Keratinocyte (primary cell): Measurements from ENCODE around the gene BAZ1A. TPM values are rescaled to one million over a fixed set of nuclear protein-coding genes. Genes with fewer than 3 reads are reported as not detected.

Experiments used
- DNase-seq: peaks from one replicate; pipeline ENCODE4 v3.0.0-alpha.2; 2011; ENCODE audit warnings: low read depth, missing footprints, low spot score
- FAIRE-seq: peaks from 2 replicates; lab custom pipeline; 2011; peaks lifted over from hg19 to GRCh38; lab: Jason Lieb, UNC
- H2AFZ ChIP-seq: 2 replicates; pipeline ENCODE4 v1.6.0; 2012; ENCODE audit warnings: low read length, control low read depth, inconsistent platforms; ENCODE audit not compliant: control insufficient read depth
- H3K27ac ChIP-seq: 2 replicates; pipeline ENCODE4 v1.5.1; 2011; ENCODE audit warnings: low read length; ENCODE audit not compliant: control insufficient read depth, insufficient read depth
- H3K27me3 ChIP-seq: 3 replicates; pipeline ENCODE4 v1.6.0; 2011; ENCODE audit warnings: low read length; ENCODE audit not compliant: control insufficient read depth, insufficient read depth; ENCODE audit errors: extremely low read depth
- H3K36me3 ChIP-seq, 2 experiments: 2 replicates in 1 of 2; 3 replicates in 1 of 2; pipeline ENCODE4 v1.5.1; 2011; ENCODE audit warnings: low read length in 2 of 2, mild to moderate bottlenecking in 1 of 2; ENCODE audit not compliant: control insufficient read depth in 2 of 2, insufficient read depth in 2 of 2; ENCODE audit errors: extremely low read depth in 1 of 2
- H3K4me1 ChIP-seq: 3 replicates; pipeline ENCODE4 v1.5.1; 2011; ENCODE audit warnings: low read length; ENCODE audit not compliant: control insufficient read depth, insufficient read depth; ENCODE audit errors: extremely low read depth
- H3K4me2 ChIP-seq: 3 replicates; pipeline ENCODE4 v1.6.0; 2011; ENCODE audit warnings: low read depth, low read length; ENCODE audit not compliant: control insufficient read depth, insufficient read depth; ENCODE audit errors: extremely low read depth
- H3K4me3 ChIP-seq, 3 experiments: fragments of 200-600 bp in 1 of 3; sonication (generic) in 1 of 3; 2 replicates in 2 of 3; 3 replicates in 1 of 3; pipeline ENCODE4 v1.5.1; 2011 to 2016; ENCODE audit warnings: low read length in 3 of 3, mild to moderate bottlenecking in 3 of 3, control low read depth in 2 of 3, inconsistent platforms in 1 of 3, low read depth in 1 of 3, mixed read lengths in 1 of 3, mixed run types in 1 of 3, moderate library complexity in 1 of 3; ENCODE audit not compliant: control insufficient read depth in 2 of 3, insufficient read depth in 2 of 3; ENCODE audit errors: extremely low read depth in 1 of 3
- H3K79me2 ChIP-seq: 2 replicates; pipeline ENCODE4 v1.6.0; 2012; ENCODE audit warnings: low read length; ENCODE audit not compliant: control insufficient read depth, insufficient read depth
- H3K9ac ChIP-seq: 3 replicates; pipeline ENCODE4 v1.6.0; 2011; ENCODE audit warnings: low read length; ENCODE audit not compliant: control insufficient read depth, insufficient read depth; ENCODE audit errors: extremely low read depth
- H3K9me1 ChIP-seq: 3 replicates; pipeline ENCODE4 v1.6.0; 2011; ENCODE audit warnings: low read length; ENCODE audit not compliant: control insufficient read depth, insufficient read depth; ENCODE audit errors: extremely low read depth
- H3K9me3 ChIP-seq: 2 replicates; pipeline ENCODE4 v1.5.1; 2012; ENCODE audit warnings: low read depth, low read length; ENCODE audit not compliant: control insufficient read depth
- H4K20me1 ChIP-seq: 3 replicates; pipeline ENCODE4 v1.6.0; 2011; ENCODE audit warnings: low read length; ENCODE audit not compliant: control insufficient read depth, insufficient read depth; ENCODE audit errors: extremely low read depth
- CTCF ChIP-seq, 3 experiments: IDR thresholded peaks in 1 of 3; conservative IDR thresholded peaks in 1 of 3; optimal IDR thresholded peaks in 1 of 3; 2 replicates in 2 of 3; 3 replicates in 1 of 3; pipeline versions ENCODE3 to v1.5.1; 2011; ENCODE audit warnings: low read length in 3 of 3, mild to moderate bottlenecking in 3 of 3, moderate library complexity in 2 of 3, control low read depth in 1 of 3, inconsistent platforms in 1 of 3; ENCODE audit not compliant: insufficient read depth in 2 of 3; ENCODE audit errors: extremely low read depth in 1 of 3
- EZH2 ChIP-seq: IDR thresholded peaks from one replicate; pipeline ENCODE4 v1.6.1; 2012; ENCODE audit warnings: inconsistent platforms, mild to moderate bottlenecking, low read length, moderate library complexity
- dilution Hi-C: fragments of 300-500 bp; cut with MboI; formaldehyde crosslinking; loops from one replicate; pipeline ENCODE4 v1.7.0; 2020; ENCODE audit warnings: low sequenced_read_pairs; ENCODE audit not compliant: extremely low pct_ligation_motif_present
- polyA plus RNA-seq, 5 experiments: library from polyadenylated mRNA; depleted of rRNA in 3 of 5; stranded (reverse) in 3 of 5; stranded (forward) in 1 of 5; unstranded in 1 of 5; fragments of >200 nt; gene quantifications; 1 replicate in 1 of 5; 2 replicates in 3 of 5; 3 replicates in 1 of 5; pipeline versions ENCODE4 v1.2.1 to v1.2.3, GENCODE V29; 2011 to 2012; ENCODE audit warnings: missing spikeins in 2 of 5, low read depth in 1 of 5, low replicate concordance in 1 of 5

BAZ1A gene
- polyA plus RNA-seq, 1 donor (not counting 4 experiments of a cell fraction or from before 2014, with no cell fraction given): 52.0 TPM

- Histone ChIP-seq H3K4me3 (no peak overlapping the region), H3K27me3 (no peaks in the 10 kb centered on the region), H3K36me3 (no peaks in the 10 kb centered on the region), H3K9me1 (no peaks in the 10 kb centered on the region), H3K4me2 (no peak overlapping the region), H2AFZ (no peak overlapping the region), H3K79me2 (no peaks in the 10 kb centered on the region), H3K9ac (no peak overlapping the region), H4K20me1 (no peaks in the 10 kb centered on the region), H3K27ac (no peak overlapping the region), H3K4me1 (peaks cover 6% of the 10 kb centered on the region), H3K9me3 (no peaks in the 10 kb centered on the region)
- DNase-seq (no peak), FAIRE-seq (no peak)
- TF ChIP-seq CTCF (optimal IDR thresholded peaks at IDR 0.05 in 1 of 3, IDR thresholded peaks at IDR 0.05 in 1 of 3, conservative IDR thresholded peaks at IDR 0.05 in 1 of 3; ENCODE audit: extremely low read depth in 1 of 3, insufficient read depth in 2 of 3, low read length in 3 of 3) (no peak), EZH2 (no peak)
- dilution Hi-C loops: no loop called here
These were observed 154.0 kb downstream of the BAZ1A start for GRCh38 chr14:34721129-34721528.

GRCh38 chr14:34718750-34719304 lies 156.3 kb downstream of the BAZ1A start:
- Histone ChIP-seq H3K27ac (no peak overlapping the region), H3K79me2 (no peaks in the 10 kb centered on the region), H3K9ac (no peak overlapping the region), H2AFZ (no peak overlapping the region), H3K27me3 (no peaks in the 10 kb centered on the region), H3K4me3 (no peak overlapping the region), H4K20me1 (no peaks in the 10 kb centered on the region), H3K4me2 (no peak overlapping the region), H3K36me3 (no peaks in the 10 kb centered on the region), H3K4me1 (peaks cover 12% of the 10 kb centered on the region), H3K9me3 (no peaks in the 10 kb centered on the region), H3K9me1 (no peaks in the 10 kb centered on the region)
- no peak for DNase-seq
- dilution Hi-C loops: no loop called here
- no peak for FAIRE-seq
- no peak for TF ChIP-seq CTCF (optimal IDR thresholded peaks at IDR 0.05 in 1 of 3, IDR thresholded peaks at IDR 0.05 in 1 of 3, conservative IDR thresholded peaks at IDR 0.05 in 1 of 3; ENCODE audit: extremely low read depth in 1 of 3, insufficient read depth in 2 of 3, low read length in 3 of 3)
- no peak for TF ChIP-seq EZH2
